ENCODE data around the gene EEF1B2. TPM values are rescaled to one million over a fixed set of nuclear protein-coding genes. Genes with fewer than 3 reads are reported as not detected.
"Not testable (repeated sequence)": the region's sequence is repeated elsewhere in the genome, so short reads cannot be mapped to it uniquely, and the experiment has no call there.

Gene EEF1B2
- polyA plus RNA-seq, 1 donor = 595 TPM

DNA sequence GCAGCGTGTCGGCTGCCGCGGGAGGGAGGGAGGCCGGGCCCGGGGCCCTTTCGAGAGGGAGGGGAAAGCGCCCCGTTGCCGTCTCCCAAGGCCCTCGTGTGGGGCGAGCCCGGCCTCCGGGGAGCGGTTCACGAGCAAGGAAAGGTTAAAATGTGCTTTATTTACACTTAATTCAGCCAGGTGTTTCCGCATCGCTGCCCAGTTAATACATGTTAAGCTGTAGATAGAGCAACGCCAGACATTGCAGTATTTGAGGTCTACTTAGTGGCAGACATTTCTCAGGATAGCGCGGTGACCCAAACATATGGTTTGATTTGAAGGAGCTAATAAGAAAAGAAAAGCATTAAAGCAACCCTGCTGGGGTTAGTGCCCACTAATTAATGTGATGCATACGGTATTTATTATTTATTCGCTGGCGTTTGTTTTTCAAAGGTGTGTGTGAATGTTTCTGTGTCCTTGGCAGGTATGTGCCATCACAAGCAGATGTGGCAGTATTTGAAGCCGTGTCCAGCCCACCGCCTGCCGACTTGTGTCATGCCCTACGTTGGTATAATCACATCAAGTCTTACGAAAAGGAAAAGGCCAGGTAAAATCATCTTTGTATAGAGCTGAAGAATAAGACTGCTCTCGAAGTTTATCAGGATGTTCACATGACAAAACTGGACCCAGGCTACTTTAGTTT is 571 bp downstream of the EEF1B2 start:
- no peak for DNase-seq

GRCh38 chr2:206160807-206161179 is 1.1 kb downstream of the EEF1B2 start:
- DNase-seq = no peak

DNA sequence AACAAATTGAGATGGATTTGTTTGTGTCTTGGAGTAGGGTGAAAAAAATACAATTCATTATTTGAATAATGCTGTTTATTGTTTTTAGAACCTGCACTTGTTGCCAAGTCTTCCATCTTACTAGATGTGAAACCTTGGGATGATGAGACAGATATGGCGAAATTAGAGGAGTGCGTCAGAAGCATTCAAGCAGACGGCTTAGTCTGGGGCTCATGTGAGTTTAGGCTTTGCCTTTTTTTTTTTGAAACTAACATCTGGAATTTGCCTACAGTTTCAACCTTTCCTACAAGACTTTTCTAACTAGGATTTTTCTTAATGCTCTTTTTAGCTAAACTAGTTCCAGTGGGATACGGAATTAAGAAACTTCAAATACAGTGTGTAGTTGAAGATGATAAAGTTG is 2.7 kb downstream of the EEF1B2 start:
- not testable (repeated sequence) for DNase-seq

GRCh38 chr2:206163251-206163880 is 3.7 kb downstream of the EEF1B2 start:
- DNase-seq = no peak

- peak; percentile 46 for DNase-seq
These were observed 4.7 kb downstream of the EEF1B2 start for GRCh38 chr2:206164261-206164862.

- not testable (repeated sequence) for DNase-seq
These were observed 8.5 kb downstream of the EEF1B2 start for GRCh38 chr2:206168230-206168629.

DNA sequence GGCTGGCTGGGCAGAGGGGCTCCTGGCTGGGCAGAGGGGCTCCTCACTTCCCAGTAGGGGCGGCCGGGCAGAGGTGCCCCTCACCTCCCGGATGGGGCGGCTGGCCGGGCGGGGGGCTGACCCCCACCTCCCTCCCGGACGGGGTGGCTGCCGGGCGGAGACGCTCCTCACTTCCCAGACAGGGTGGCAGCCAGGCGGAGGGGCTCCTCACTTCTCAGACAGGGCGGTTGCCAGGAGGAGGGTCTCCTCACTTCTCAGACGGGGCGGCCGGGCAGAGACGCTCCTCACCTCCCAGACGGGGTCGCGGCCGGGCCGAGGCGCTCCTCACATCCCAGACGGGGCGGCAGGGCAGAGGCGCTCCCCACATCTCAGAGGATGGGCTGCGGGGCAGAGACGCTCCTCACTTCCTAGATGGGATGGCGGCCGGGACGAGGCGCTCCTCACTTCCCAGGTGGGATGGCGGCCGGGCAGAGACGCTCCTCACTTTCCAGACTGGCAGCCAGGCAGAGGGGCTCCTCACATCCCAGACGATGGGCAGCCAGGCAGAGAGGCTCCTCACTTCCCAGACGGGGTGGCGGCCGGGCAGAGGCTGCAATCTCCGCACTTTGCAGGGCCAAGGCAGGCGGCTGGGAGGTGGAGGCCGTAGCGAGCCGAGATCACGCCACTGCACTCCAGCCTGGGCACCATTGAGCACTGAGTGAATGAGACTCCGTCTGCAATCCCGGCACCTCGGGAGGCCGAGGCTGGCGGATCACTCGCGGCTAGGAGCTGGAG is 12.1 kb downstream of the EEF1B2 start:
- not testable (repeated sequence) for DNase-seq

- no peak for DNase-seq
These were observed 13.5 kb downstream of the EEF1B2 start for GRCh38 chr2:206173147-206173546.

- DNase-seq = no peak
These were observed 16.4 kb downstream of the EEF1B2 start for GRCh38 chr2:206176121-206176520.

- peak; percentile 12 for DNase-seq
These were observed 17.2 kb downstream of the EEF1B2 start for GRCh38 chr2:206176901-206177300.

DNA sequence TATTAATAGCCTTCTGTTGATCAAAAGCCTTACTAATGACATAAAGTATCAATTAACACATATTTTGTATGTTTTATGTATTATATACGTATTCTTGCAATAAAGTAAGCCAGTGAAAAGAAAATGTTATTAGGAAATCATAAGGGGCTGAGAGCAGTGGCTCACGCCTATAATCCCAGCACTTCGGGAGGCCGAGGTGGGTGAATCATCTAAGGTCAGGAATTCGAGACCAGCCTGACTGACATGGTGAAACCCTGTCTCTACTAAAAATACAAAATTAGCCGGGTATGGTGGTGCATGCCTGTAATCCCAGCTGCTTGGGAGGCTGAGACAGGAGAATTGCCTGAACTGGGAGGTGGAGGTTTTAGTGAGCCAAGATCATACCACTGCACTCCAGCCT is 21.8 kb downstream of the EEF1B2 start:
- not testable (repeated sequence) for DNase-seq

DNA sequence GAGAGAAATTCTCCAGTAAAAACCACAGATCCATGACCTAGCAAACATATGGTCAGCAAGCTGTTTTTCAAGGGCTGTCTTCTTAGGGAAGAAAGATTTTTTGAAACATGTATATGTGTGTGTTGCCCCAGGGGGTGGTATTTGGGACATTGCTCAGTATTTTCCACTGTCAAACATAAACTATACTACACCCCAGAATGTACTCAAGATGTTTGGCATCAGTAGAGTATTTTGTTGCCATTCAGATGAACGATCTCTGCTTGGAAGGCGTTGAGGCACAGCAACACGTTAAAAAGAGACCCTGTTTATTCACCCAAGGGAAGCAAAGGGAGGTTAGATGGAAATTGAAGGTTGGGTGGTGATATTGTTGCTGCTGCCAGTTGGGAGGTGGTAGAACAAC is 30.0 kb downstream of the EEF1B2 start:
- no peak for DNase-seq

- DNase-seq = no peak
These were observed 30.4 kb downstream of the EEF1B2 start for GRCh38 chr2:206190111-206190510.

DNA sequence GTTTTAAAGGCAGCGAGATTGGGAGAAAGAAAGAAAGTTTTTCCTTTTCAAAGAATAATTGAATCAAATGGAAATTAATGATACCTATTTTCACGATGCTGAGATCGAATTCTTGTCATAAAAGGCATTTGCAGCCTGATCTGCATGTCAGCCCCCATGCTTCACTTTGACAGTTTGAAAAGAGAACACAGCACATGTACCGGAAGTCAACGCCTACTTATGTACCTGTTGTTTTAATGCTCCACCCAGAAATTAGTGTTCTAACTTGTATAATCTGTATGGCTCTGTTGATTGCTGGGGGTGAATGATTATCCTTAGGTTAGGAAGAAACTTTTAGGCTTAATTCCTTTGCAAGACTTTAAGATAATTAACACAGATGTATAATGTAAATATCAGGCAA is 31.0 kb downstream of the EEF1B2 start:
- DNase-seq = no peak

GRCh38 chr2:206192157-206192556 is 32.5 kb downstream of the EEF1B2 start:
- no peak for DNase-seq

GRCh38 chr2:206193671-206194357 is 34.1 kb downstream of the EEF1B2 start:
- no peak for DNase-seq

DNA sequence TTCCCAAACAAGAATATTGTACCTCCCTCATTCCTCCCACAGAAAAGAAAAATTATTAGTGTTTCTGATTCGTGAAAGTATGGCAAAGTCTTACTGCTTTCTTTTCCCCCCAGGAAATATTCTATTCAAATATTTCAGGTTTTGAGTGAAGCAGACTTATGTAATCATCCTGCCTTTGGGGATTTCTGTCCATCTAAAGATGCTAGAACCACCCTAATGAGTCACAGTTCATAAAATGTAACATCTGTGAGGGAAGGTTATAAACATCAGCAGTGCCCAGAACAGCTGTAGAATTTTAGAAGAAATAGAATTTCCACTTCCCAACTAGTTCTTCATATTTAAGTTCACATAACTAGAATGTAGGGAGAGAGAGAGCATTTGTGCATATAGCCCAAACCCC is 39.0 kb downstream of the EEF1B2 start:
- DNase-seq = no peak

DNA sequence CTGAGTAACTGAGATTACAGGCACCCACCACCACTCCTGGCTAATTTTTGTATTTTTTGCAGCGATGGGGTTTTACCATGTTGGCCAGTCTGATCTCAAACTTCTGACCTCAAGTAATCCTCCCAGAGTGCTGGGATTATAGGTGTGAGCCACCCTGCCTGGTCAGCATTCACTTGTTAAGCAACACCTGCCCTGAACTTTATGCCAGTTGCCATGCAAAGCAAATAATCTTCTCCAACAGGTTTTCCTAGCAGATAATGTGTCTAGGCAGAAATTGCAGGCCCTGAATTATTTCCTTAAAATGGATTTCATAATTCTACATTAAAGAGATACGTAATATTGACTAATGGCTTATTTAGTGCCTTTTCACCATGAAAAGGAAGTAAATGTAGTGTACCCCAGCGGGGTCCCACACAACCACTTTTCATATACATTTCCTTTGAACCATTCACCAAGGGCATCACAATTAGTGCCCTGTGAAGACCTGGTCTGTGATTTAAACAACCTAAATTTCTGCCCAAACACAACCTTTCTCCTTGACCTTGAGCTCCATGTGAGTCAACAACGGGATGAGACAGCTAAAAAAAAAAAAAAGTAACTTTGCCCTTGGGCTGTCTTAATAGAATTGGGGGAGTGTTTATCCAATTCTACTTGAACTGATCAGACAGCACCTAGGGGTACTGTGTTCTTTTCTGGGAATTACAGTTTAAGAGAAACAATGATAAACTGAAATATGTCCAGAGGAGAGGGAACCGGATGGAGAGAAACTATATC is 41.6 kb downstream of the EEF1B2 start:
- DNase-seq = no peak

GRCh38 chr2:206202446-206202845 is 42.8 kb downstream of the EEF1B2 start:
- DNase-seq = no peak

DNA sequence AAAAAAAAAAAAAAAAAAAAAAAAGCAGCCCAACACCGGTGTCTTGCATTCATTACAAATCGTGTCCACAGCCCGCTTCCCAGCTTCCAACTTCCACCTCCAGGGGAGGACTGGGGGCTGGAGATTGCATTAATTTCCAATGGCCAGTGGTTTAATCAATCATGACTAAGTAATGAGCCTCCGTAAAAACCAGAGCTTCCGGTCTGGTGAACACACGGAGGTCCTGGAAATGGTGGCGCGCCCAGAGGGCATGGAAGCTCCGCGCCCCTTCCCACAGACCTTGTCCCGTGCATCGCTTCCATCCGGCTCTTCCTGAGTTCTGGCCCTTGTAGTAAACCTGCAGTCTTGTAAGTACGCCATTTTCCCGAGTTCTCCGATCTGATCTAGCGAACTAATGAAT is 43.6 kb downstream of the EEF1B2 start:
- no peak for DNase-seq

GRCh38 chr2:206204710-206205109 is 45.0 kb downstream of the EEF1B2 start:
- DNase-seq = no peak
